ENCODE data around the gene CLASP1.
"Not testable (repeated sequence)": the region's sequence is repeated elsewhere in the genome, so short reads cannot be mapped to it uniquely, and the experiment has no call there.

The CLASP1 gene

GRCh38 chr2:121582272-121582671 is 67.0 kb downstream of the CLASP1 start:
- no peak for DNase-seq (ENCODE audit: low read depth, low spot score)

GRCh38 chr2:121579309-121579708 is 70.0 kb downstream of the CLASP1 start:
- no peak for DNase-seq (ENCODE audit: low read depth, low spot score)

GRCh38 chr2:121577381-121577780 is 71.9 kb downstream of the CLASP1 start:
- DNase-seq (ENCODE audit: low read depth, low spot score) = no peak

GRCh38 chr2:121576263-121576662 is 73.0 kb downstream of the CLASP1 start:
- DNase-seq (ENCODE audit: low read depth, low spot score) = no peak

GRCh38 chr2:121575800-121576199 is 73.5 kb downstream of the CLASP1 start:
- no peak for DNase-seq (ENCODE audit: low read depth, low spot score)

GRCh38 chr2:121570667-121571055 is 78.6 kb downstream of the CLASP1 start:
- no peak for DNase-seq (ENCODE audit: low read depth, low spot score)

GRCh38 chr2:121570036-121570666 is 79.1 kb downstream of the CLASP1 start:
- no peak for DNase-seq (ENCODE audit: low read depth, low spot score)

GRCh38 chr2:121567957-121568409 is 81.3 kb downstream of the CLASP1 start:
- no peak for DNase-seq (ENCODE audit: low read depth, low spot score)

- DNase-seq (ENCODE audit: low read depth, low spot score) = no peak
Measured at GRCh38 chr2:121567452-121567851, 81.8 kb downstream of the CLASP1 start.

GRCh38 chr2:121565389-121566250 is 83.6 kb downstream of the CLASP1 start:
- no peak for DNase-seq (ENCODE audit: low read depth, low spot score)

- no peak for DNase-seq (ENCODE audit: low read depth, low spot score)
Measured at GRCh38 chr2:121564905-121565304, 84.4 kb downstream of the CLASP1 start.

GRCh38 chr2:121563754-121564153 is 85.5 kb downstream of the CLASP1 start:
- not testable (repeated sequence) for DNase-seq (ENCODE audit: low read depth, low spot score)

GRCh38 chr2:121562269-121563176 is 86.7 kb downstream of the CLASP1 start:
- DNase-seq (ENCODE audit: low read depth, low spot score) = no peak

GRCh38 chr2:121561617-121562268 is 87.5 kb downstream of the CLASP1 start:
- no peak for DNase-seq (ENCODE audit: low read depth, low spot score)

- DNase-seq (ENCODE audit: low read depth, low spot score) = no peak
Measured at GRCh38 chr2:121558329-121558728, 90.9 kb downstream of the CLASP1 start.

- no peak for DNase-seq (ENCODE audit: low read depth, low spot score)
Measured at GRCh38 chr2:121555008-121555407, 94.3 kb downstream of the CLASP1 start.

- DNase-seq (ENCODE audit: low read depth, low spot score) = not testable (repeated sequence)
Measured at GRCh38 chr2:121552477-121553180, 96.6 kb downstream of the CLASP1 start.

GRCh38 chr2:121550669-121551068 is 98.6 kb downstream of the CLASP1 start:
- no peak for DNase-seq (ENCODE audit: low read depth, low spot score)

GRCh38 chr2:121547646-121548045 is 101.6 kb downstream of the CLASP1 start:
- DNase-seq (ENCODE audit: low read depth, low spot score) = no peak

GRCh38 chr2:121545913-121546312 is 103.3 kb downstream of the CLASP1 start:
- no peak for DNase-seq (ENCODE audit: low read depth, low spot score)

- DNase-seq (ENCODE audit: low read depth, low spot score) = no peak
Measured at GRCh38 chr2:121545257-121545656, 104.0 kb downstream of the CLASP1 start.
